Measurements from ENCODE around the gene EPB41L5. TPM values are rescaled to one million over a fixed set of nuclear protein-coding genes. Genes with fewer than 3 reads are reported as not detected.
"Not testable (repeated sequence)": the region's sequence is repeated elsewhere in the genome, so short reads cannot be mapped to it uniquely, and the experiment has no call there.

The EPB41L5 gene
- total RNA-seq, 1 donor from 2014 or later = 42.7 TPM

DNA sequence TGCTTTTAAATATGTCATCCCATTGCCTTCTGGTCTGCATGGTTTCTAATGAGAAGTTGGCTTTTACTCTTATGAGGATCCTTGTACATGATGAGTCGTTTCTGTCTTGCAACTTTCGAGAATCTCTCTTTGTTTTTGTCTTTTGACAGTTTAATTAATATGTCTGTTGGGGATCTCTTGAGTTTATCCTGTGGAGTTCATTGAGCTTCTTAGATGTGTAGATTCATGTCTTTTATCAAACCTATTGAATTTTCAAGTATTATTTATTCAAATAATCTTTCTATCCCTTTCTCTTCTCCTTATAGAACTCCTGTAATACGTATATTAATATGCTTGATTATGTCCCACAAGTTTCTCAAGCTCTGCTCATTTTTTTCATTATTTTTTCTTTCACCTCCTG, 142.4 kb downstream of the EPB41L5 start:
- H3K36me3 Mint-ChIP-seq (ENCODE audit: low read depth) = peaks cover 56% of the 10 kb centered on the region

GRCh38 chr2:120158658-120159057, 145.8 kb downstream of the EPB41L5 start:
- not testable (repeated sequence) for H3K27ac Mint-ChIP-seq (ENCODE audit: unreplicated experiment)

More for the DNA sequence above, 142.4 kb downstream of the EPB41L5 start:
- Mint-ChIP-seq H3K4me3 (no peak overlapping the region), H3K4me1 (no peaks in the 10 kb centered on the region), H3K27ac (ENCODE audit: unreplicated experiment) (no peak overlapping the region), H3K9me3 (peaks cover 26% of the 10 kb centered on the region), H3K27me3 (ENCODE audit: low read depth) (no peaks in the 10 kb centered on the region)
- DNase-seq (ENCODE audit: low read depth, low spot score) = no peak
- no peak for TF ChIP-seq CTCF (conservative IDR thresholded peaks at IDR 0.05)

GRCh38 chr2:120161190-120161589, 148.3 kb downstream of the EPB41L5 start:
- Mint-ChIP-seq H3K36me3 (ENCODE audit: low read depth) (peaks cover 27% of the 10 kb centered on the region), H3K27ac (ENCODE audit: unreplicated experiment) (no peak overlapping the region), H3K9me3 (peaks cover 7% of the 10 kb centered on the region), H3K4me1 (no peaks in the 10 kb centered on the region), H3K27me3 (ENCODE audit: low read depth) (no peaks in the 10 kb centered on the region), H3K4me3 (no peak overlapping the region)
- DNase-seq (ENCODE audit: low read depth, low spot score) = no peak
- no peak for TF ChIP-seq CTCF (conservative IDR thresholded peaks at IDR 0.05)

More at GRCh38 chr2:120158658-120159057, 145.8 kb downstream of the EPB41L5 start:
- Mint-ChIP-seq H3K9me3 (peaks cover 14% of the 10 kb centered on the region), H3K36me3 (ENCODE audit: low read depth) (peaks cover 38% of the 10 kb centered on the region)
- DNase-seq (ENCODE audit: low read depth, low spot score); H3K4me3 Mint-ChIP-seq; H3K4me1 Mint-ChIP-seq; H3K27me3 Mint-ChIP-seq (ENCODE audit: low read depth): not testable (repeated sequence)

- TF ChIP-seq CTCF (conservative IDR thresholded peaks at IDR 0.05) = no peak
- Mint-ChIP-seq H3K27ac (ENCODE audit: unreplicated experiment) (no peak overlapping the region), H3K4me3 (no peak overlapping the region), H3K36me3 (ENCODE audit: low read depth) (peaks cover 17% of the 10 kb centered on the region), H3K27me3 (ENCODE audit: low read depth) (no peaks in the 10 kb centered on the region), H3K4me1 (no peaks in the 10 kb centered on the region), H3K9me3 (no peaks in the 10 kb centered on the region)
- no peak for DNase-seq (ENCODE audit: low read depth, low spot score)
Observed at GRCh38 chr2:120162716-120163115, 149.8 kb downstream of the EPB41L5 start.

DNA sequence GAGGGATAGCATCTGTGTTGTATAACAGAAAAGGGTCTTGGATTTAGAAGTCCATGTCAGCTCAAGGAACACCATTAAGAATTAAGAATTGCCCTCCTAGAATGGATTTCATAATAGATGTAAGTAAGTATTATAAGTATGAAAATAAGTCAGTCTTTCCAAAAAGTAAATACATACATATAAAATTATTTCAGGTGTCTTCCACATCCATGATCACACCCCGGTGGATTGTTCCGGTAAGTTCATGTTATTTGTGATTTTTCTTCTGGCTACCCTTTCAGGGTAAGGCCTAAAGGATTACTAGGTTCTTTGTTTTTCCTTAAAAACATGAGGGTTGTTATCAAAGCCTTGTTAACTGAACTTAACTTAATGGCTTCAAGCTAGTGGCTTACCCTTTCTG, 154.4 kb downstream of the EPB41L5 start:
- peak; percentile 26 for TF ChIP-seq CTCF (conservative IDR thresholded peaks at IDR 0.05)
- Mint-ChIP-seq H3K27ac (ENCODE audit: unreplicated experiment) (no peak overlapping the region), H3K27me3 (ENCODE audit: low read depth) (no peaks in the 10 kb centered on the region), H3K9me3 (peaks cover 4% of the 10 kb centered on the region), H3K4me1 (no peaks in the 10 kb centered on the region), H3K4me3 (no peak overlapping the region), H3K36me3 (ENCODE audit: low read depth) (peaks cover 14% of the 10 kb centered on the region)
- no peak for DNase-seq (ENCODE audit: low read depth, low spot score)

GRCh38 chr2:120169020-120169419, 156.1 kb downstream of the EPB41L5 start:
- H3K27ac Mint-ChIP-seq (ENCODE audit: unreplicated experiment) = no peak overlapping the region
- TF ChIP-seq CTCF (conservative IDR thresholded peaks at IDR 0.05) = no peak
- peaks cover 12% of the 10 kb centered on the region for H3K36me3 Mint-ChIP-seq (ENCODE audit: low read depth)
- no peaks in the 10 kb centered on the region for H3K27me3 Mint-ChIP-seq (ENCODE audit: low read depth)
- H3K4me1 Mint-ChIP-seq = no peaks in the 10 kb centered on the region
- DNase-seq (ENCODE audit: low read depth, low spot score) = no peak
- no peak overlapping the region for H3K4me3 Mint-ChIP-seq
- peaks cover 4% of the 10 kb centered on the region for H3K9me3 Mint-ChIP-seq
